Mucosa of stomach (tissue), 1 donor: ENCODE results near the gene ATP6V1G1.

Experiments used
- H3K27me3 ChIP-seq: one replicate; pipeline ENCODE4 v1.7.0; 2013; ENCODE audit warnings: mild to moderate bottlenecking, low read length; ENCODE audit not compliant: control insufficient read depth, insufficient read depth
- H3K36me3 ChIP-seq: one replicate; pipeline ENCODE4 v1.7.0; 2013; ENCODE audit warnings: low read length; ENCODE audit not compliant: control insufficient read depth, insufficient read depth
- H3K4me1 ChIP-seq: one replicate; pipeline ENCODE4 v1.7.0; 2013; ENCODE audit warnings: mild to moderate bottlenecking, low read length; ENCODE audit not compliant: control insufficient read depth, insufficient read depth
- H3K4me3 ChIP-seq: one replicate; pipeline ENCODE4 v1.7.0; 2013; ENCODE audit warnings: low read length
- H3K9ac ChIP-seq: one replicate; pipeline ENCODE4 v1.7.0; 2013; ENCODE audit warnings: mild to moderate bottlenecking, low read length, moderate library complexity
- H3K9me3 ChIP-seq: one replicate; pipeline ENCODE4 v1.7.0; 2013; ENCODE audit warnings: mild to moderate bottlenecking, low read length, moderate library complexity; ENCODE audit not compliant: control insufficient read depth
- donor health status: Pancreatic carcinoma.

Gene ATP6V1G1

GRCh38 chr9:114606068-114606467 lies 18.5 kb downstream of the ATP6V1G1 start:
- Histone ChIP-seq H3K4me1 (no peaks in the 10 kb centered on the region), H3K36me3 (no peaks in the 10 kb centered on the region), H3K27me3 (no peaks in the 10 kb centered on the region), H3K4me3 (no peak overlapping the region), H3K9me3 (no peaks in the 10 kb centered on the region), H3K9ac (no peak overlapping the region)

DNA sequence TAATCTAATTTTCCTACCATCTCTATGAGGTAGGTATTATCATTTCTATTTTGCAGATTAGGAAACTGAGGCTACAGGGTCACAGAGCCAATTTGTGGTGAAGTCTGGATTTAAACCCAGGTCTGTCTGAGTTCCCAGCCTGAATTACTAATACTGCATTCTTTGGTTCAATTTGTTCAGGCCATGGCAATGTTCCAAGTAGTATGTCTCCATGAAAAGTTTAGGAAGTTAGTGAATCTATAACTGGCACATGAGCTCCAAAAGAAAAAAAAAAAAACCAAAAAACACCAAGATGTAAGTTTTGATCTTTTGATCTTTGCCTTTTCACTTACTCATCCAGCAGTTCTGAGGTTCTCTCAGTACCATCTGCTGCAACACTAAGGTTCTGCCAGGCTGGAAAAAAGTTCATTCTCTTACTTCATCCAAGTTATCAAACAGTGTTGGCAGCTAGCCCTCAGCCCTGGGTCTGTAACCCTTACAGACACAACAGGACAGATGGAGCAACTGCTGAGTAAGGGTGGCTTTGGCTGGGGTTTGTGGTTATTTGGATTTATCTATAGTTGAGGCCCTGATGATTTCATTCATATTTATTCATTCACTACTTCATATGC lies 19.1 kb downstream of the ATP6V1G1 start:
- H3K4me3 ChIP-seq = no peak overlapping the region
- no peak overlapping the region for H3K9ac ChIP-seq
- no peaks in the 10 kb centered on the region for H3K36me3 ChIP-seq
- H3K27me3 ChIP-seq = no peaks in the 10 kb centered on the region
- no peaks in the 10 kb centered on the region for H3K9me3 ChIP-seq
- no peaks in the 10 kb centered on the region for H3K4me1 ChIP-seq

GRCh38 chr9:114607671-114608524 lies 20.3 kb downstream of the ATP6V1G1 start:
- Histone ChIP-seq H3K9ac (no peak overlapping the region), H3K27me3 (no peaks in the 10 kb centered on the region), H3K4me3 (no peak overlapping the region), H3K9me3 (no peaks in the 10 kb centered on the region), H3K4me1 (peaks cover 9% of the 10 kb centered on the region), H3K36me3 (no peaks in the 10 kb centered on the region)

DNA sequence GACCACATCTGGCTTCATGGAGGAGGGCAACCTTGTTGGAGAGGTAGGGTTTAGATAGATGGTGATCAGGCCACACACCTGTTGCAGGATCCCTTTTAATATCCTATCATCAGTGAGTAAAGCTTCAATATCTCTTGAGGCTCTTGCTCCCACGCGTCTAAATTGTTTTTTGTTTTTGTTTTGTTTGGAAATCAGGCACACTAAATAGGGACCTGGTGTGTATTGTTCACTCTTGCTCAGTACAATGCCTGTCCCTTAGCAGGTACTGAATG lies 20.9 kb downstream of the ATP6V1G1 start:
- Histone ChIP-seq H3K9me3 (no peaks in the 10 kb centered on the region), H3K27me3 (no peaks in the 10 kb centered on the region), H3K4me3 (no peak overlapping the region), H3K4me1 (peaks cover 15% of the 10 kb centered on the region), H3K36me3 (no peaks in the 10 kb centered on the region), H3K9ac (no peak overlapping the region)

- Histone ChIP-seq H3K4me1 (peaks cover 22% of the 10 kb centered on the region), H3K27me3 (no peaks in the 10 kb centered on the region), H3K4me3 (peak overlapping the region; percentile 66), H3K9me3 (no peaks in the 10 kb centered on the region), H3K9ac (peak overlapping the region; percentile 85), H3K36me3 (no peaks in the 10 kb centered on the region)
Observed at GRCh38 chr9:114611516-114612271, 24.1 kb downstream of the ATP6V1G1 start.

DNA sequence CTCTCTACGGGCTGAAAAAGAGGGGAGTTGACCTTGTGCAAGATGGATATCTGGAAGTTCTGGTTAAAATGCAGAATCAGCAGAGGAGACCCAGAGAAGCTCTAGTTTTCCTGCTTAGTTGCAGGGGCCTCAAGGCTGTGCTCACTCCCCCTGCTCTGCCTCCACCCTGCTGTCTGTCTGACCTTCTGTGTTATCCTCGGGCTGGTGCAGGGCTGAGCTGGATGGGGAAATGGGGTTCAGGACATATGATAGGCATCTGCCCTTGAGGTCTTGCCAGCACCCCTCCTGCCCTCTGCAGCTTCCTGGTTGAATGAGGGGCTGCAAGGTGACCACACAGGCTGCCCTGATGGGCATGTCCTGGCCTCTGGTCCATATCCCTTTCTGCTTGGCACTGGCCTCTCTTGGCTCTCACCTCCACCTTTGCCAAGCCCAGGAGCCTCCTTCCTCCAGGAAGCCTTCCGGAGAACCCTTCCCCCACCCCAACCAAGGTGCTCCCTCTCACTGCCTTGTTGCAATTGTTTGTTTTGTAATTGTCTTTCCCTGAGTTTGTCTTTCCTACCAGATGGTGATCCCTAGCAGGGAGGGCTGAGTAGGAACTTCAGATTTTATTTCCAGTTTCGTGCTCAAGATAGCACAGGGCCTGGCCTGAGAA lies 24.8 kb downstream of the ATP6V1G1 start:
- peak overlapping the region; percentile 85 for H3K9ac ChIP-seq
- peak overlapping the region; percentile 66 for H3K4me3 ChIP-seq
- no peaks in the 10 kb centered on the region for H3K9me3 ChIP-seq
- H3K36me3 ChIP-seq = no peaks in the 10 kb centered on the region
- peaks cover 27% of the 10 kb centered on the region for H3K4me1 ChIP-seq
- no peaks in the 10 kb centered on the region for H3K27me3 ChIP-seq

GRCh38 chr9:114613087-114613486 lies 25.5 kb downstream of the ATP6V1G1 start:
- Histone ChIP-seq H3K27me3 (no peaks in the 10 kb centered on the region), H3K9ac (no peak overlapping the region), H3K9me3 (no peaks in the 10 kb centered on the region), H3K4me3 (no peak overlapping the region), H3K4me1 (peaks cover 27% of the 10 kb centered on the region), H3K36me3 (no peaks in the 10 kb centered on the region)

- H3K4me3 ChIP-seq = no peak overlapping the region
- peaks cover 27% of the 10 kb centered on the region for H3K4me1 ChIP-seq
- no peak overlapping the region for H3K9ac ChIP-seq
- H3K27me3 ChIP-seq = no peaks in the 10 kb centered on the region
- no peaks in the 10 kb centered on the region for H3K9me3 ChIP-seq
- H3K36me3 ChIP-seq = no peaks in the 10 kb centered on the region
Observed at GRCh38 chr9:114613919-114614318, 26.4 kb downstream of the ATP6V1G1 start.

DNA sequence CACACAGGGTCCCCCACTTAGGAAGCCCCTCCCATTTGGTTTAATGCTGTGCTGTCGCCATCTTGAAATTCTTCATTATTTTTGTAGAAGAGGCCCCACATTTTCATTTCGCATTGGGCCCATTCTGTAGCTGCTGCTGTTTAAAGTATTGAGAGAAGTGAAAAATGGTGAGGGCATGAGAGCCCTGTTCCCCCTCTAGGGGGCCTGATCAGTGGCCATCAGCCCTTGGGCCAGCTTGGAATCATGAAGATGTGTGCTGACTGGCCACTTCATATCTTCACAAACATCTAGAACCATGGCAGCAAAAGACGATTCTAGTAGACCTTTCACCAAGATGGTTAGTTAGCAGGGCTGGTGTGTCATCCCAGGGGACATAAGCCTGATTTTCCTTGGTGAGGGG lies 26.8 kb downstream of the ATP6V1G1 start:
- H3K27me3 ChIP-seq = no peaks in the 10 kb centered on the region
- H3K9ac ChIP-seq = no peak overlapping the region
- H3K4me1 ChIP-seq = peaks cover 27% of the 10 kb centered on the region
- H3K9me3 ChIP-seq = no peaks in the 10 kb centered on the region
- H3K4me3 ChIP-seq = no peak overlapping the region
- H3K36me3 ChIP-seq = no peaks in the 10 kb centered on the region

GRCh38 chr9:114616684-114617520 lies 29.3 kb downstream of the ATP6V1G1 start:
- Histone ChIP-seq H3K9ac (peak overlapping the region; percentile 13), H3K36me3 (no peaks in the 10 kb centered on the region), H3K4me3 (no peak overlapping the region), H3K27me3 (no peaks in the 10 kb centered on the region), H3K9me3 (no peaks in the 10 kb centered on the region), H3K4me1 (peaks cover 27% of the 10 kb centered on the region)

- Histone ChIP-seq H3K4me3 (peak overlapping the region; percentile 45), H3K9me3 (no peaks in the 10 kb centered on the region), H3K4me1 (peaks cover 9% of the 10 kb centered on the region), H3K27me3 (no peaks in the 10 kb centered on the region), H3K9ac (peak overlapping the region; percentile 57), H3K36me3 (no peaks in the 10 kb centered on the region)
Observed at GRCh38 chr9:114619191-114619761, 31.7 kb downstream of the ATP6V1G1 start.
